ENCODE measurements around the gene PALM.

PALM gene

DNA sequence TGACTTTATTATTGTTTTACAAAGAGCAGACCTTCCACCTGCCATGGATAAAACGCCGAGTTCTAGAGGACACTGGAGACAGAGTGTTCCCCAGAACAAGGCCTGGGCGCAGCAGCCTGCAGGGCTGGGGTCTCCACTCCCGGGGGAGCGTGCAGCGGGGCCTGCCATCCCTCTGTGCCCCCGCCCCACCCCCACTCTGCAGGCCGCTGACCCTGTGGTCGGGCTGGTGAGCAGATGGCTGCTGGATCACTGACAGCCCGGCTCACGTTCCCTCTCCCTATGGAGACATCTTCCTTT, 79.9 kb downstream of the PALM start:
- no peak for DNase-seq

DNA sequence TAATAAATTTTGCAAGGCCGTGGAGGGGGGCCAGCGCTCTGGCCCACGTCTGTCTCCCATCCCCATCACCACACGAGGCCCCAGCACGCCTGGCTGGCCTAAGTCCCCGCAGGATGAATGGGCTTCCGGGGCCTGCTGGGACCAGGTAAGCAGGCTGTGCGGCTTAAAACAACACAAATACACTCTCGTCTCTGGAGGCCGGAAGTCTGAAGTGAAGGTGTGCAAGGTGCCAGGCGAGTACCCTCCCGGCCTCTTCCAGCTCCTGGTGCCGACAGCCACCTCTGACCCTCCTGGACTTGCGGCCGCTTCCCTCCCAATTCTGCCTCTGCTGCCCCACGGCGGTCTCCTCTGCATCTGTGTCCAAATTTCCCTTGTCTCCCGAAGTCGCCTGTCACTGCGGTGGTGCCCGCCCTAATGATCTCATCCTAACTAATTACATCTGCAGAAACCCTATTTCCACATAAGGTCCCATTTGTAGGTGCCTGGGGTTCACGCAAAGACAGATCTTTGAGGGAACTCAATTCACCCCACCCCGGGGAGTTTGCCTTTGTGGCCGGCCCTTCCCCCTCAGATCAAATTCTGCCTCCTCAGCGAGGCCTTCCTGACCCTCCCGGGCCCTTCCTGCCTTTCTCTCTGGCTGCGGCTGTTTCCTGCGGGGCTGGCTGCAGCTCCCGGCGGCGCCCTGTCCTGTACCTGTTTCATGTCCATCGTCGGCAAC, 80.4 kb downstream of the PALM start:
- no peak for DNase-seq

DNA sequence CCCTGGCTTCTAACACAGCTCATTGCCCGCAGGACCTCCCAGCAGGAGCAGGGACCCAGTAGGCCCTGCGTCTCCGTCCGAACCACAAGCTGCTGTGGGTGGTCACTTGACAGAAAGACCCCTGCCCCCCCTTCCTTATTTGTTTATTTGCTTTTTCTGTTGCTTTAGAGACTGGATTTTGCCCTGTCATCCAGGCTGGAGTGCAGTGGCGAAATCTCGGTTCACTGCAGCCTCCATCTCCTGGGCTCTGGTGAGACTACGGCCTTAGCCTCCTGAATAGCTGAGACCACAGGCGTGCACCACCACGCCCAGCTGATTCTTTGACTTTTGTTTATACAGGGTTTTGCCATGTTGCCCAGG, 80.9 kb downstream of the PALM start:
- DNase-seq = no peak

DNA sequence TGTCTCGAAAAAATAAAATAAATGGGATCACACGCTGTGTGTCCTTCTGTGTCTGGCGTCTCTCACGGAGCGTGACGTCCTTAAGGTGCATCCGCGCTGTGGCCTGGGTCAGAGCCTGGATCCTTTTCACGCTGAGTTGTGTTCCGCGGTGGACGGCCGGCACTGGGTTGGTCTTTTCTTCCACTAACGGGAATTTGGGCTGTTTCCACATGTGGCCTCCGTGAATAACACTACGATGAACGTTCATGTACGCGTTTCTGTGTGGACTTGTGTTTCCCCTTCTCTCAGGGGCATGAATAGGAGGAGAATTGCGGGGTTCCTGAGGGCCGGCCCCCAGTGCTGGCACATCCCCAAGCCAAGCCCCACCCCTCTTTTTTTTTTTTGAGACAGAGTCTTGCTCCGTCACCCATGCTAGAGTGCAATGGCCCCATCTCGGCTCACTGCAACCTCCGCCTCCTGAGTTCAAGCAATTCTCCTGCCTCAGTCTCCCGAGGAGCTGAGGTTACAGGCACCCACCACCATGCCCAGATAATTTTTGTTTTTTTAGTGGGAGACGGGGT, 82.4 kb downstream of the PALM start:
- DNase-seq = no peak

DNA sequence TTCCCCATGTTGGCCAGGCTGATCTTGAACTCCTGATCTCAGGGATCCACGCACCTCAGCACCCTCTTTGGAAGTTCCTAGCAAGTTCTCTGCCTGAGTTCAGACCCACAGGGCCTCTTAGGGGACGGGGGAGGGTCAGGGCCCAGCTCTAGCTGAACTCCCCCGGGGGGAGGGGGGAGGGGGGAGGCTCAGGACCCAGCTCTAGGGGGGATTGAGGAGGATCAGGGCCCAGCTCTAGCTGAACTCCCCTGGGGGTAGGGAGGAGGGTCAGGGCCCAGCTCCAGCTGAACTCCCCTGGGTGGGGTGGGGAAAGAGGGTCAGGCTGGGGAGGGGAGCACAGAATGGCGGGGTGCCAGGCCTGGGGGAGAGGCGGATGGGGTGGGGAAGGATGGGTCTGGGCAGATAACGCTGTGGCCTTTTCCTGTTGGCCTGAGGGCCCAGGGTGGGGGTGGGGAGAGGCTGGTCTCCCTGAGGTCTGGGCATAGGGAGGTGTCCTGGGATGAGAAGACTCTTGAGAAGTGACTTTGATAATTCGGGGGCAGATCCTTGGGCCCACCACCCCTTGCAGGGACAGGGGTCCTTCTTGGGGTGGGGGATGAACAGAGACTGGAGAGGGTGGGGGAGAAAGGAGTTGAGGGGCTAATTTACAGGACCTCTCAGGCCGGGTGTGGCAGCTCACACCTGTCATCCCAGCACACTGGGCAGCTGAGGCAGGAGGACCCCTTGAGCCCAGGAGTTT, 83.0 kb downstream of the PALM start:
- no peak for DNase-seq

DNA sequence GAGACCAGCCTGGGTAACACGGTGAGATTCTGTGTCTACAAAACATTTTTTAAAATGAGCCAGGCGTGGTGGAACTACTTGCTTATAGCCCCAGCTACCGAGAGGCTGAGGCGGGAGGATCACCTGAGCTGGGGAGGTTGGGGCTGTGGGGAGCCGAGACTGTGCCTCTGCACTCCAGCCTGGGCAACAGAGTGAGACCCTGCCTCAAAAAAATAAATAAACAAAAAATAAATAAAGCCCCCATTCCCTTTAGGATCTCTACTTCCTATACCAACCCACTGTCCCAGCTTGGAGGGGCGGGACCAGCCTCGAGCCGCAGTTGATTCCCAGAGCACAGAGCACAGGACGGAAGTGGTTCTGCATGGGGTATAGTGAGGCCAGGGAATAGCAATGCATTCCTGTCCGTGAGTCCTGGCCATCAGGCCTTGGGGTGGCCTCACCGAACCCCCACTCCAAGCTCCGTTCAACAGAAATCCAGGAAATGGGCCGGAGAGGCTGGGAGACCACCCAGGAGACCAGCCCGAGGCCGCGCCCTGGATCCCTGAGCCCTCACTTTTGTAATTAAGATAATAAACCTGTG, 83.7 kb downstream of the PALM start:
- no peak for DNase-seq

DNA sequence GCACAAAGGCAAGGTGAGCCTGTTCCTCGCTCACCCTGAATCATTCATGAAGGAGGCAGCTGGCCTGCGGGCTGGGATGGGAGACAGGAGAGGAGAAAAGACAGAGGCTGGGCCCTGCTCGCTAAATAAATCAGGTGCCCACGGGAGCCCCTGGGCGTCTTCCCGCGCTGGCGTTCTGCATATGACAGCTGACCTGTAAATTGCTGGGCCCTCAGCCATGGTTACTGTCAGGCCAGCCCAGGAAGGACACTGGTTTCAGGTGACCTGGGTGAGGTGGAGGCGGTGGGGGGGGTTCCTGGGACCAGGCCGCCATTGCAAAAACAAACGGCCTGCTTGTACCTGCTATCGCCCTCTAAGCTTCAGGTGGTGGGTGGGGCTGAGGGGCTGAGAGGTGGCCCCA, 85.1 kb downstream of the PALM start:
- no peak for DNase-seq

DNA sequence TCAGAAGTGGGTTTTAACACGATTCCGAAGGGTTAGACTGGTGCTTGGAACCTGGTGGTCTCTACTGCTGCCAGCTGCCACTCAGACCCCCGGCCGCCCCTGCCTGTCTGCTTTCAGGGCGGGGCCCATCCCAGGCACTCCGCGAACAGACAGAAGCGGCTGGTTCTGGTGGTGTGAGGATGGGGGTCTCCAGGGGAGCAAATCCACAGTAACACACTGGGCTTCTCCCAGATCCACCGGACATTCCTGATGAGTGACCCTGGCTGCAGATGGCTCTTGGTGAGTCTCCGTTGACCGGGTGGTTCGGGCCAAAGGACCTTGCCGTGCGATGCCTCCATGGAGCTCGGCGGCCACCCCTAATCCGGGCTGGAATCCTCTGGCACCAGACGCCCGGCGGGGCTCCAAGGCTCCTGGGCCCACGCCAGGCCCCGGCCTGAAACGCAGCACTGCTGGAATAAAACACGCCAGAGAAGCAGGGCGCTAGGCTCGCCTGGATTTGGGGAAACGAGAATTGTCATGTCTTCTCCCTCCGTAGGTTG, 86.4 kb downstream of the PALM start:
- no peak for DNase-seq

DNA sequence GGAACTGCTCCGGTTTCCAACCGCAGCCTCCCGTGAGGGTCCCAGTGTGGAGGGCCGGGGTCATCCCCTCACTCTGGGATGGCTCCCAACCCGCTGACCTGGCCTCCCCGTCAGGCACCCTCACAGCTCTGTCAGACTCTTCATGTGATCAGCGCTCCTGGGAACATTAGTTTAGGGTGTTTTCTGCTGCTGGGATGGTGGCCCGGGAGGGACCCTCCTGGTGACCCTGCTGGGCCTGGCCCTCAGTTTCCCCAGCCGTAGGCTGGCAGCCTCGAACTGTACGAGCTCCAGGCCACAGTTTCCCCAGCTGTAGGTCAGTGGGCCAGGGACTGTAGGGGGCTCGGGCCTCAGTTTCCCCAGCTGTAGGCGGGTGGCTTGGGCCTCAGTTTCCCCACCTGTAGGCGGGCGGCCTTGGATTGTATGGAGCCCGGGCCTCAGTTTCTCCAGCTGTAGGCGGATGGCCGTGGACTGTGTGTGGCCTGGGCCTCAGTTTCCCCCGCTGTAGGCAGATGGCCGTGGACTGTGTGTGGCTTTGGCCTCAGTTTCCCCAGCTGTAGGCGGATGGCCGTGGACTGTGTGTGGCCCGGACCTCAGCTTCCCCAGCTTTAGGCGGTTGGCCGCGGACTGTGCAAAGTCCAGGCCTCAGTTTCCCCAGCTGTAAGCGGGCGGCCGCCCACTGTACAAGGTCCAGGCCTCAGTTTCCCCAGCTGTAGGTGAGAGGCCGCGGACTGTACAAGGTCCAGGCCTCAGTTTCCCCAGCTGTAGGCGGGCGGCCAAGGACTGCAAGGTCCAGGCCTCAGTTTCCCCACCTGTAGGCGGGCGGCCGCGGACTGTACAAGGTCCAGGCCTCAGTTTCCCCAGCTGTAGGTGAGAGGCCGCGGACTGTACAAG, 87.2 kb downstream of the PALM start:
- no peak for DNase-seq

DNA sequence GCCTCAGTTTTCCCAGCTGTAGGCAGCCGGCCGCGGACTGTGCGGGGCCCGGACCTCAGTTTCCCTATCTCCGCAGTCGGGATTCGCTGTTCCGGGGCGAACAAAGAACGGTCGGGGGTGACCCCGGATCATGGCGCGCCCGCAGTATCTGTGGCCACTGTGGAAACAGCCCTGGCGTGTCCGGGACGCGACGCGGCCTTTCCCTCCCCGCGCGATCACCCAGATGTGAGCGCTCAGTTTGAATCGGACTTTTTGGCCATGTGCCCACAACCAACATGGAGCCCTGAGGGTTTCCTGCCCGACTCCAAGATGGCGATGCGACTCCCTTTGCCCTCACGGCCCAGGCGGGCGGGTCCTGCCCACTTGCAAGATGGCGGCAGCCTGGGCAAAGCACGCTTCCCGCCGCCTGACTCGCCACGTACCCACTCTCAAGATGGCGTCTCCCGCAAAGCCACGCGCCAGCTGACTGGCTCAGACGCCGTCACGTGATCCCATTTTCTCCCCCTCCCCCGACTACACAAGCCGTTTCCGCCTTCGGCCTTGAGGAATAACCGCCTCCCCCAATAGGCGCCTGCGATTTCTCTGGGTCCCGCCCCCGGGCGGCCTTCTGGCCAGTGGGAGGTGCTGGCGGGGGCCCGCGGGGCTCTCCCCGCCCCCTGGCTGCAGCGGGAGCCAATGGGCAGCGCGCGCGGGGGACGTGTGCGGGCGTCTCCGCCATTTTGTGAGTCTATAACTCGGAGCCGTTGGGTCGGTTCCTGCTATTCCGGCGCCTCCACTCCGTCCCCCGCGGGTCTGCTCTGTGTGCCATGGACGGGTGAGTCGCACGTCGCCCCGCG, 88.2 kb downstream of the PALM start, which contains the start of gene PTBP1:
Gene PTBP1 (plus strand): TSS at position 761 of the 836 bp plus-strand sequence. CDS start 46 bp downstream, at position 807.
- DNase-seq = peak; percentile 100
